G401 (cell line): ENCODE results near the gene ZHX3. TPM values are rescaled to one million over a fixed set of nuclear protein-coding genes. Genes with fewer than 3 reads are reported as not detected.
"Not testable (repeated sequence)": the region's sequence is repeated elsewhere in the genome, so short reads cannot be mapped to it uniquely, and the experiment has no call there.

Experiments
- DNase-seq: peaks from one replicate; pipeline ENCODE4 v3.0.0-alpha.2; 2015; ENCODE audit warnings: low spot score
- in situ Hi-C: cut with HindIII; loops from 2 replicates; pipeline ENCODE4 v1.10.0; 2016; ENCODE audit warnings: low sequenced_read_pairs, mixed read lengths
- total RNA-seq: library from RNA; depleted of rRNA; stranded (reverse); fragments of >200 nt; shearing (Covaris generic); gene quantifications from 2 replicates; pipeline ENCODE4 v1.2.3, GENCODE V29; 2014

The ZHX3 gene
- total RNA-seq, 1 experiment from 2014 or later, result 2.7 TPM

- in situ Hi-C loops, result not testable (repeated sequence)
Observed at GRCh38 chr20:41237233-41237632, 80.3 kb downstream of the ZHX3 start.

GRCh38 chr20:41236818-41237217, 80.7 kb downstream of the ZHX3 start:
- DNase-seq, in situ Hi-C loops: not testable (repeated sequence)

More at GRCh38 chr20:41237233-41237632, 80.3 kb downstream of the ZHX3 start:
- not testable (repeated sequence) for DNase-seq

DNA sequence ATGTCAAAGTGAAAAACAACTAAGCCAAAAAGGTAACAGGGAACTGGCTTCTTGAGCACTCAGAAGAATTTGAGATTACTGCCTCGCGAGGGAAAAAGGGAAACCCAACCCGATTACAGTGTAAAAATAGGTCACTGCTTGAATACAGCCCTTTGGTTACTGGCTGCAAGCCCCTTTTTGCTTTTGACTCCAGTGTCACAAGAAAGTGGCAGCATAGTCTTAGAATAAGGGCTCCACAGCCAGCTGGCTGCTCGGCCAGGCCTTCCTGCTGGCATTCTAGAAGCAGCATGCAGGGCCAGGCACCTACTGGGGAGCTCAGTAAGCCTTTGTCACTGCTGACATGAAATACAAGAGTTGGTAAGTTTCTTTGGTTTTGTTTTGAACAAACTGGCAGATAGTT, 83.0 kb downstream of the ZHX3 start:
- DNase-seq, result peak; percentile 92
- in situ Hi-C loops, result no loop called here

DNA sequence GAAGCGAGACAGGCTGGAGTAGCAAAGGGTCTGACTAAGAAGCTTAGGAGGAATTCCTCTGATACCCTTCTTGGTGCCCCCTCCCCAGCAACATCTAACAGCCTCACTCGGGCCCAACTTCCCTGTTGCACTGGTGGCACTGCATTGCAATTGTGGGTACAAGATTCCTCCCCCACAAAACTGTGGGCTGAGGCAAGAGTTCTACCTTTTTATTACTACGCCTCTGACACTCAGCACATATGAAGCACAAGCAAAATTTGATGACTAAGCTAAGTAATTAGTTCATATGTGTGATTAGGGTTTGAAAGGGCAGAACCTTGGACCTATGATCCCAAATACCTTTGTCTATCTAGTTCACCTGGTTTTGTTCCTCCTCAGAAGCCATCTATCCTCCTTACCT, 83.5 kb downstream of the ZHX3 start:
- in situ Hi-C loops, result no loop called here

DNA sequence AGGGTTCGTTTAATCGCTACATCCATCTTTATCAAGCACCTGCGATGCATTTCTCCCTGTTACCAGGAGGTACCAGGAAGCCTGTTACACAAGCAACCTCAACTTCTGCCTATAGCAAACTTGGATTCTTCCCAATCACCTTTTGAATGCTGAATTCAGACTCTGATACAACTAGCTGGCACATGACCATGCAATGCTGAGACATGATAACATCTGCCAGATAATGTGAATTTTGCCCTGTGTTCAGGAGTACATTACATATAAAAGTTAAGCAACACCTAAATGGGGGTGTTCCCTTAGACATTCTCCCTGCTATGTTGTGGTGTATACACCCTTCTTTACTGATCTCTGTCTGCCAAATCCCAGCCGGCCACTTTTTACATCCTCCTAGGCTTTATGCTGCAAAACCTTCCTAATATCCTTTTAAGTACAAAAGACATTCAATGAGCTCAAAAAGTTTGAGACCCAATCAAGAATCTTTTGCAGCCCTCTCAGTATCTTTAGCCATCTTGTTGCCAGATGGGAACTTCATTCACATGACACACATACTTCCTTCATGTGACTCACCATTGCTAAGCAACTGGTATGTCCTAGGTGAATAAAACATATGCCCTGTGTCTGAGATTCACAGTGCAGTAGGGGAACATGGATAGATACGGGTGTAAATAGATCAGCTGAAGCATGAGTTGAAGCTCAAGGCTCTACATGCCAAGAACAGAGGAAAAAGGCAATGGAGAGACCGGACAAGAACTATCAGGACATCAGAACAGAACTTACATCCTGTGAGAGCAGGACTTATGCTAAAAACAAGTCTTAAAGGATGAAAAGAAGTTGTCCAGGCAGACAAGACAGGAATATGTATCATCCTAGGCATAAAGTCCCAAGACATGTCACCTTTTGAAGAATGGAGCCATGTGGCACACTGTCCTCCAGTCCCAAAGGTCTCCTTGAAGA, 84.3 kb downstream of the ZHX3 start:
- in situ Hi-C loops, result no loop called here
- DNase-seq, result no peak

More for the DNA sequence above, 83.5 kb downstream of the ZHX3 start:
- no peak for DNase-seq

DNA sequence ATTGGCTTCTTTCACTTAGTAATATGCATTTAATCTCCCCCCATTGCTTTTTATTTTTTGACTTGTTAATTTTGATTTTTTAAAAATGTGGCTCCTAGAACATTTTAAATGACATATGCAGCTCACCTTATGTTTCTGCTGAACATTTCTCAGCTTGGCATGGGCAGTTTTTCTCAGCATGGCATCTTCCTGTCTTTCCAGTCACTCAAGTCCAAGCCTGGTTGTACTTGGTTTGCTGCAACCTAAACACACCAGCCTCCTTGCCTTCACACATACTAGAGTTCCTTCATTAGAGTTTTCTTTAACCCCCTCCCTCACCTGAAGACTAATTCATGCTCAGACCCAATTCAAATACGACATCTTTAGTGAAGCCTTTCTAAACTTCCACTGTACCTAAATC, 86.4 kb downstream of the ZHX3 start:
- peak; percentile 89 for DNase-seq
- in situ Hi-C loops, result no loop called here

- in situ Hi-C loops, result no loop called here
- DNase-seq, result peak; percentile 56
Observed at GRCh38 chr20:41230136-41230535, 87.4 kb downstream of the ZHX3 start.

DNA sequence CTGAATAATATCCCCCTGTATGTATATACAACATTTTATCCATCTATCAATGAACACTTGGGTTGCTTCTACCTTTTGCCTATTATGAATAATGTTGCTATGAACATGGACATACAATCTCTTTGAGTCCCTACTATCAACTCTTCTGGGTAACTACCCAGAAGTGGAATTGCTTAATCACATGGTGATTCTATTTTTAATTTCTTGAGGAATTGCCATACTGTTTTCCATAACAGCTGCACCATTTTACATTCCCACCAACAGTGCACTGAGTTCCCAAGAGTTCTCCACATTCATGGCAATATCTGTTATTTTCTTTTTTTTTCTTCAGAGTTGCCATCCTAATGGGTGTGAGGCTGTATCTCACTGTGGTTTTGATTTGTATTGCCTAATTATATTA, 88.3 kb downstream of the ZHX3 start:
- no peak for DNase-seq
- in situ Hi-C loops, result no loop called here

- in situ Hi-C loops, result no loop called here
- DNase-seq, result no peak
Observed at GRCh38 chr20:41228858-41229257, 88.7 kb downstream of the ZHX3 start.

DNA sequence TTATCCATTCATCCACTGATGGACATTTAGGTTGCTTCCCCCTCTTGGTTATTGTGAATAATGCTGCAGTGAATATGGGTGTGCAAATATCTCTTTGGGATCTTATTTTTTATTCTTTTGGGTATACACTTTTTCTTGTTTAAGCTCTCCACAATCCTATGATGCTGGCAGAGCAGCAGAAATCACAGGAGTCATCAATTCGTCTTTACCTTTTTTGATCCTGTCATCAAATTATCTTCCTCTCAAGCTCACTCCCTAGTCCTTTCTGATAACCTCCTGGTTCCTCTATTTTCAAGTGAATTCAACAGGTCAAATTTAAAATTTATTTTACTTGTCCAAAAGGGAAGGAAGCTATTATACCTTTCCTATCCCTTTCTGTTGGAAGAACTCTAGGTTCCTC, 91.1 kb downstream of the ZHX3 start:
- DNase-seq, result no peak
- in situ Hi-C loops, result no loop called here

- in situ Hi-C loops, result no loop called here
Observed at GRCh38 chr20:41225091-41225490, 92.4 kb downstream of the ZHX3 start.

GRCh38 chr20:41224281-41224680, 93.2 kb downstream of the ZHX3 start:
- DNase-seq, result no peak
- in situ Hi-C loops, result no loop called here

More at GRCh38 chr20:41225091-41225490, 92.4 kb downstream of the ZHX3 start:
- no peak for DNase-seq

DNA sequence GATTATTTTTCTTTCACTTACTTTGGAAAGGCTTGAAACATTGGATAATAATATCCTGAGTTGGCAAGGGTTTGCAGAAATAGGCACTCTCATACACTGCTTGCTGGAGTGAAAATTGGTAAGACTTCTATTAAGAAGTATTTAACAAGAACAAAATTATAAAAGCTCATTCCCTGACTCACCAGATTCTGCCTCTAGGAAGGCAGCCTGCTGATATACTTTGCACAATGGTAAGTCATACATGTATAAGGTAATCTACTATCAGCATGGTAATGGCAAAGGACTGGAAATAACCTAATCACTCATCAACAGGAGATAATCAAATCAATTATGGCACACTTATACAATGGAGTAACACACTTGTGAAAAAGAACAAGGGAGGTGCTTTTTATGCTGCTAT, 94.4 kb downstream of the ZHX3 start:
- in situ Hi-C loops, result no loop called here

DNA sequence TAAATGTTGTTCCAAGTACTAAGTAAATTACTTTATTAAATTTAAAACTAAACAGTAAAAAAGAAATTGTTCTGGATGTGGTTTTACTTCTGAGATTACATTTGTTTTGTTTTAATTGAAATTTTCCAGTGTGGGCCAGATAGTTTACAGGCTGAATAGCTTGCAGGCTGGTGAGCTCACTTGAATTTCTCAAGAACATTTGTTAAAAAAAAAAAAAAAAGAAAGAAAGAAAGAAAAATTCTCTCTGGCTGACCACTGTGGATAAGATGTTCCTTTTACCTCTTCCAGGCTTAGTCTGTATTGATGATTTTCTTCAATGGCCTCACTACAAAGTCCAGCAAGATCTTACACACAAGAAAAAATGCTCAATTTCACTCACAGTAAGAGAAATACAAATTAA, 94.8 kb downstream of the ZHX3 start:
- in situ Hi-C loops, result no loop called here
- no peak for DNase-seq

More for the DNA sequence above, 94.4 kb downstream of the ZHX3 start:
- no peak for DNase-seq

GRCh38 chr20:41222296-41222695, 95.2 kb downstream of the ZHX3 start:
- DNase-seq, result peak; percentile 51
- in situ Hi-C loops, result no loop called here

- in situ Hi-C loops, result no loop called here
- DNase-seq, result no peak
Observed at GRCh38 chr20:41221614-41222218, 95.8 kb downstream of the ZHX3 start.

DNA sequence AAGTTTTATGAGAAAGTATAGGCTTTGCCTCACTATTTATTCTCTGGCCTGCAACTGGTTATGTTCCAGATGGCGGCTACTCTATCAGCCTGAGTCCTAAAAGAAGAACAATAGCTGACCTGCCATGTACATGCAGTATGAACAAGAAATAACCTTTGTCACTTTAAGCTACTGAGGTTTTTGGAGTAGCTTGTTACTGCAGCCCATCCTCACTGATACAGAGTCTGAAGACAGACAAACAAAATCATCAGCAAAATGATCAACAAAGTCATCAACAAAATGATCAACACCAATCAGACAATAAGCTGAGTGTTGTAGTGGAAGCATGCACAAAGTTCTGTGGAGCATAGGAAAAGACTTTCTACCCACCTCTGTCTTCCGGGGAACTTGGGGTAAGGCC, 97.7 kb downstream of the ZHX3 start:
- no peak for DNase-seq
- in situ Hi-C loops, result no loop called here

- no peak for DNase-seq
- in situ Hi-C loops, result no loop called here
Observed at GRCh38 chr20:41218466-41218865, 99.1 kb downstream of the ZHX3 start.

DNA sequence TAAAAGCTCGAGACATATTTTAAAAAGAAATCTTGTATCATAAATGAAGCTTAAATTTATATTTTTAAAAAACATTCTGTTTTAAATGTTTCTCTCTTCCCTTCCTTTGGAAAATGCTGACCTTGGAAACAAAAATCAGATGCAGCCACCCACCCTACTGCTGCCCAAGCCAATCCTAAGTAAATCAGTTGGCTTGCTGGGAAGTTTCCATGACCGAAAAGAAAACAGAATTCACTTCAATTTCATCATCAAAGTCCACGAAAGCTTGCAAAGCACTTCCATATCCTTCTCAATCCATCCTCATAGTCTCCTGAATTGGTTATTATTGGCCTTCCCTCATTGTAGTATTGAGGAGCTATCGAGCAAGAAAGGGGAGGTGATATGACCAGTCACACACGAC, 100.1 kb downstream of the ZHX3 start:
- no peak for DNase-seq
- in situ Hi-C loops, result no loop called here

DNA sequence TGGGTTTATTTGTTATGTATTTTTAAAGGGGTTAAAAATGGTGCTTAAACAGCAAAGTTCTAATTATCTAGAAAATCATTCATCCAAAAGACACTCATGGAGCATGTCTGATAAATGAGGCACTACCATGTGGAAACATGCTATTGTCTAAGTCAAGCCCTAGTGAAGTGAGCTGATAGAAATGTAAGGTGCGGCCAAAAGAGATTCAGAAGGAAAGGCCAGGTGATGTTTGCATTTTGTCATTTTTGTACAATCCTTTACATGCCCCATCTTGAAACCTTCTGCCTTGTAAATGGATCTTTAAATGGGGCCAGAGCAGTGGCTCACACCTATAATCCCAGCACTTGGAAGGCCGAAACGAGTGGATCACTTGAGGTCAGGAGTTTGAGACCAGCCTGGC, 102.9 kb downstream of the ZHX3 start:
- no peak for DNase-seq
- in situ Hi-C loops, result no loop called here
